Fibroblast of lung (primary cell): ENCODE results near the gene ATG7. TPM values are rescaled to one million over a fixed set of nuclear protein-coding genes. Genes with fewer than 3 reads are reported as not detected.
A peak's percentile ranks its signal among the peaks of the same experiment; 100 is the strongest.
"Not testable (repeated sequence)": the region's sequence is repeated elsewhere in the genome, so short reads cannot be mapped to it uniquely, and the experiment has no call there.

Source experiments
- DNase-seq, 2 donors: peaks; one replicate each; pipeline versions ENCODE4 v3.0.0 to v3.0.0-alpha.2; 2010; ENCODE audit warnings: low read depth in 2 of 2
- H2AFZ ChIP-seq: 2 replicates; pipeline ENCODE4 v1.5.1; 2012; ENCODE audit warnings: low read length, control low read depth, inconsistent platforms
- H3K27ac ChIP-seq: 2 replicates; pipeline ENCODE4 v1.5.1; 2011; ENCODE audit warnings: low read length, control low read depth; ENCODE audit not compliant: insufficient read depth
- H3K27me3 ChIP-seq: 2 replicates; pipeline ENCODE4 v1.5.1; 2011; ENCODE audit warnings: mild to moderate bottlenecking, low read length; ENCODE audit not compliant: control insufficient read depth, insufficient read depth
- H3K36me3 ChIP-seq: 2 replicates; pipeline ENCODE4 v1.5.1; 2011; ENCODE audit warnings: low read length; ENCODE audit not compliant: control insufficient read depth, insufficient read depth
- H3K4me1 ChIP-seq: 2 replicates; pipeline ENCODE4 v1.5.1; 2011; ENCODE audit warnings: low read length; ENCODE audit not compliant: control insufficient read depth, insufficient read depth; ENCODE audit errors: extremely low read depth
- H3K4me2 ChIP-seq: 2 replicates; pipeline ENCODE4 v1.5.1; 2011; ENCODE audit warnings: low read length, control low read depth; ENCODE audit not compliant: insufficient read depth; ENCODE audit errors: extremely low read depth
- H3K4me3 ChIP-seq, 4 experiments: fragments of 200-600 bp in 1 of 4; sonication (generic) in 1 of 4; replicated peaks in 1 of 4; 2 replicates each; pipeline ENCODE4 v1.5.1; 2011 to 2016; ENCODE audit warnings: low read length in 4 of 4, low read depth in 3 of 4, mild to moderate bottlenecking in 3 of 4, control low read depth in 2 of 4, inconsistent platforms in 1 of 4, mixed read lengths in 1 of 4; ENCODE audit not compliant: insufficient read depth in 1 of 4; ENCODE audit errors: control extremely low read depth in 1 of 4
- H3K79me2 ChIP-seq: 2 replicates; pipeline ENCODE4 v1.5.1; 2012; ENCODE audit warnings: mild to moderate bottlenecking, low read length, inconsistent platforms; ENCODE audit not compliant: control insufficient read depth, insufficient read depth
- H3K9ac ChIP-seq: 2 replicates; pipeline ENCODE4 v1.5.1; 2011; ENCODE audit warnings: mild to moderate bottlenecking, low read length, control low read depth; ENCODE audit not compliant: insufficient read depth
- H3K9me3 ChIP-seq: 2 replicates; pipeline ENCODE4 v1.5.1; 2012; ENCODE audit warnings: low read depth, low read length; ENCODE audit not compliant: control insufficient read depth, insufficient read depth
- H4K20me1 ChIP-seq: 2 replicates; pipeline ENCODE4 v1.5.1; 2011; ENCODE audit warnings: low read length; ENCODE audit not compliant: control insufficient read depth, insufficient read depth; ENCODE audit errors: extremely low read depth
- EZH2 ChIP-seq: IDR thresholded peaks from 2 replicates; pipeline ENCODE4 v1.5.1; 2012; ENCODE audit warnings: low read length, control low read depth, mild to moderate bottlenecking; ENCODE audit errors: missing control alignments
- polyA plus RNA-seq, 2 donors: library from polyadenylated mRNA; depleted of rRNA in 1 of 2; stranded (reverse) in 1 of 2; unstranded in 1 of 2; fragments of >200 nt; gene quantifications; 2 replicates each; pipeline ENCODE4 v1.2.1, GENCODE V29; 2011 to 2012; ENCODE audit warnings: missing spikeins in 1 of 2
- total RNA-seq: library from RNA; depleted of rRNA; stranded (reverse); fragments of >200 nt; gene quantifications from 2 replicates; pipeline ENCODE4 v1.2.1, GENCODE V29; 2014
- TF ChIP-seq, protein P1 (sequence below), 2 donors: IDR thresholded peaks in 1 of 2; conservative IDR thresholded peaks in 1 of 2; 1 replicate in 1 of 2; 2 replicates in 1 of 2; pipeline ENCODE4 v1.5.1; 2011 to 2012; ENCODE audit warnings: low read length in 2 of 2, control low read depth in 1 of 2, inconsistent platforms in 1 of 2, low read depth in 1 of 2, mild to moderate bottlenecking in 1 of 2

Gene ATG7
- total and polyA plus RNA-seq, 2 donors (not counting 1 experiment from before 2014, with no cell fraction given): 50.8 to 56.5 TPM

DNA sequence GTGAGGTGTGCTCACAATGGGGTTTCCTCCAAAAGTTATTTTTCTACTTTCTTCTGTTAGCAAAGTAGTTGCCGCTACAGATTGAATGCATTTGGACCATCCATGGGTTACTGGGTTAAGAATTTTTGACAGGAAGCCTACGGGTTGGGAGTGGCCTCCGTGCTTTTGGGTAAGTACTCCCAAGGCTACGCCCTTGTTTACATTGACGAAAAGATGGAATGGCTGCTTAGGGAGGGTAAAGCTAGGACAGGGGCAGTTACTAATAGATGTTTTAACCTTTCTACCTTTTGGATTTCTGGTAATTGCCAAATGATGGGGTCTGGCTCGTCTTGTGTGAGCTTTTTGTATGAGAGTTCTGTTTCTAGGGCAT lies 20.4 kb upstream of the ATG7 start:
- H4K20me1 ChIP-seq: no peaks in the 10 kb centered on the region
- DNase-seq: no peak
- no peaks in the 10 kb centered on the region for H3K27me3 ChIP-seq
- H3K4me2 ChIP-seq: no peak overlapping the region
- no peak overlapping the region for H2AFZ ChIP-seq
- no peaks in the 10 kb centered on the region for H3K4me1 ChIP-seq
- no peaks in the 10 kb centered on the region for H3K9me3 ChIP-seq
- H3K79me2 ChIP-seq: no peaks in the 10 kb centered on the region
- no peak overlapping the region for H3K9ac ChIP-seq
- no peak overlapping the region for H3K27ac ChIP-seq
- no peaks in the 10 kb centered on the region for H3K36me3 ChIP-seq
- no peak for TF ChIP-seq EZH2
- TF ChIP-seq, protein P1, sequence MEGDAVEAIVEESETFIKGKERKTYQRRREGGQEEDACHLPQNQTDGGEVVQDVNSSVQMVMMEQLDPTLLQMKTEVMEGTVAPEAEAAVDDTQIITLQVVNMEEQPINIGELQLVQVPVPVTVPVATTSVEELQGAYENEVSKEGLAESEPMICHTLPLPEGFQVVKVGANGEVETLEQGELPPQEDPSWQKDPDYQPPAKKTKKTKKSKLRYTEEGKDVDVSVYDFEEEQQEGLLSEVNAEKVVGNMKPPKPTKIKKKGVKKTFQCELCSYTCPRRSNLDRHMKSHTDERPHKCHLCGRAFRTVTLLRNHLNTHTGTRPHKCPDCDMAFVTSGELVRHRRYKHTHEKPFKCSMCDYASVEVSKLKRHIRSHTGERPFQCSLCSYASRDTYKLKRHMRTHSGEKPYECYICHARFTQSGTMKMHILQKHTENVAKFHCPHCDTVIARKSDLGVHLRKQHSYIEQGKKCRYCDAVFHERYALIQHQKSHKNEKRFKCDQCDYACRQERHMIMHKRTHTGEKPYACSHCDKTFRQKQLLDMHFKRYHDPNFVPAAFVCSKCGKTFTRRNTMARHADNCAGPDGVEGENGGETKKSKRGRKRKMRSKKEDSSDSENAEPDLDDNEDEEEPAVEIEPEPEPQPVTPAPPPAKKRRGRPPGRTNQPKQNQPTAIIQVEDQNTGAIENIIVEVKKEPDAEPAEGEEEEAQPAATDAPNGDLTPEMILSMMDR (conservative IDR thresholded peaks at IDR 0.05 in 1 of 2, IDR thresholded peaks at IDR 0.05 in 1 of 2; ENCODE audit: low read depth in 1 of 2, low read length in 2 of 2): no peak
- H3K4me3 ChIP-seq: no peak overlapping the region

DNA sequence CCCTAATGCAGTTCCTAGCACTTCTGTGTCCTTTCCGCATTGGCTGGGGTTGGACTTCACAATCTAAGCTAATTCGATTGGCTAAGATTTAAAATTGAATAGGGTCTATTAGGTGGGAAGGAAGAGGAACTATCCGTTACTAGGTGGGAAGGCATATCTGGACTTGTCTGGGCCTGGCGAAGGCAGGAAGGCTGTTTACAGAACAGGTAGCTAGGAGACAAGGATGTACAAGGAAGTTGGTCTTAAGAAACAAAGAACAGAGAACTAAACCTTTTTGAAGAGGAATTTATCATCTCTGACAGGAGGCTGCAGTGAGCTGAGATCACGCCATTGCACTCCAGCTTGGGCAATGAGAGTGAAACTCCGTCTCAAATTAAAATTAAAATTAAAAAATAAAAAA lies 17.3 kb upstream of the ATG7 start:
- H3K9me3 ChIP-seq: no peaks in the 10 kb centered on the region
- no peaks in the 10 kb centered on the region for H3K4me1 ChIP-seq
- DNase-seq: no peak
- H3K4me2 ChIP-seq: no peak overlapping the region
- no peak overlapping the region for H3K4me3 ChIP-seq
- H2AFZ ChIP-seq: no peak overlapping the region
- TF ChIP-seq, protein P1 (conservative IDR thresholded peaks at IDR 0.05 in 1 of 2, IDR thresholded peaks at IDR 0.05 in 1 of 2; ENCODE audit: low read depth in 1 of 2, low read length in 2 of 2): no peak
- TF ChIP-seq EZH2: no peak
- no peaks in the 10 kb centered on the region for H3K79me2 ChIP-seq
- no peaks in the 10 kb centered on the region for H3K27me3 ChIP-seq
- no peaks in the 10 kb centered on the region for H3K36me3 ChIP-seq
- H3K9ac ChIP-seq: no peak overlapping the region
- H4K20me1 ChIP-seq: no peaks in the 10 kb centered on the region
- H3K27ac ChIP-seq: no peak overlapping the region

DNA sequence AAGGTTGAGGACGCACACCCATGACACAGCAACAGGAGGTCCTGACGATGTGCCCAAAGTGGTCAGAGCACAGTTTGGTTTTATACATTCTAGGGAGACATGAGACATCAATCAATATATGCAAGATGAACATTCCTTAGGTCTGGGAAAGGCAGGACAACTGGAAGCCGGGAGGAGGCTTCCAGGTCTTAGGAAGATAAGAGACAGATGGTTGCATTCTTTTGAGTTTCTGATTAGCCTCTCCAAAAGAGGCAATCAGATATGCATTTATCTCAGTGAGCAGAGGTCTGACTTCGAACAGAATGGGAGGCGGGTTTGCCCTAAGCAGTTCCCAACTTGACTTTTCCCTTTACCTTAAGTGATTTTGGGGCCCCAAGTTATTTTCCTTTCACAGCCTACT lies 16.7 kb upstream of the ATG7 start:
- not testable (repeated sequence) for H3K27me3 ChIP-seq, H3K36me3 ChIP-seq, H3K4me2 ChIP-seq, H3K27ac ChIP-seq, H3K9ac ChIP-seq, H3K4me1 ChIP-seq, H3K9me3 ChIP-seq, H4K20me1 ChIP-seq, H2AFZ ChIP-seq, H3K79me2 ChIP-seq, H3K4me3 ChIP-seq
- peak in 1 of 2 donors; percentile 64 for DNase-seq

DNA sequence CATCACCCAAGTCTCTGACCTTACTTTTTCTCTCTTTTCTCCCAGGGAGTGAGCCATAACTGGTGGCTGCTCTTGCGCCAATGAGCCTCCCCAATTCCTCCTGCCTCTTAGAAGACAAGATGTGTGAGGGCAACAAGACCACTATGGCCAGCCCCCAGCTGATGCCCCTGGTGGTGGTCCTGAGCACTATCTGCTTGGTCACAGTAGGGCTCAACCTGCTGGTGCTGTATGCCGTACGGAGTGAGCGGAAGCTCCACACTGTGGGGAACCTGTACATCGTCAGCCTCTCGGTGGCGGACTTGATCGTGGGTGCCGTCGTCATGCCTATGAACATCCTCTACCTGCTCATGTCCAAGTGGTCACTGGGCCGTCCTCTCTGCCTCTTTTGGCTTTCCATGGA lies 13.2 kb upstream of the ATG7 start:
- H3K27me3 ChIP-seq: no peaks in the 10 kb centered on the region
- H3K4me1 ChIP-seq: no peaks in the 10 kb centered on the region
- no peaks in the 10 kb centered on the region for H4K20me1 ChIP-seq
- no peak overlapping the region for H3K4me3 ChIP-seq
- H3K4me2 ChIP-seq: no peak overlapping the region
- DNase-seq: no peak
- no peaks in the 10 kb centered on the region for H3K9me3 ChIP-seq
- H3K36me3 ChIP-seq: no peaks in the 10 kb centered on the region
- no peak overlapping the region for H3K9ac ChIP-seq
- H3K27ac ChIP-seq: no peak overlapping the region
- TF ChIP-seq, protein P1 (conservative IDR thresholded peaks at IDR 0.05 in 1 of 2, IDR thresholded peaks at IDR 0.05 in 1 of 2; ENCODE audit: low read depth in 1 of 2, low read length in 2 of 2): no peak
- TF ChIP-seq EZH2: no peak
- H2AFZ ChIP-seq: no peak overlapping the region
- H3K79me2 ChIP-seq: no peaks in the 10 kb centered on the region
